Activated CD8-positive, alpha-beta T cell treated with anti-CD3 and anti-CD28 coated beads for 36 hours (primary cell): Measurements from ENCODE around the gene CACNA2D4. TPM values are rescaled to one million over a fixed set of nuclear protein-coding genes. Genes with fewer than 3 reads are reported as not detected.

Experiments
- ATAC-seq: fragments of 200-7000 bp; cut with Tn5 transposase; one replicate; pipeline ENCODE4 v1.10.0; 2021; ENCODE audit warnings: mild to moderate bottlenecking, moderate library complexity
- CTCF ChIA-PET: fragments of 350-600 bp; sonication (Branson Sonifier 250); formaldehyde crosslinking; loops from one replicate; lab custom pipeline; 2021; ENCODE audit warnings: antibody characterized with exemption; lab: Charles Lee
- POLR2A ChIA-PET: fragments of 350-600 bp; sonication (Branson Sonifier 250); formaldehyde crosslinking; loops from one replicate; lab custom pipeline; 2021; ENCODE audit warnings: antibody characterized with exemption; lab: Charles Lee
- DNase-seq: peaks from one replicate; pipeline ENCODE4 v3.0.0-alpha.2; 2020
- H3K27ac Mint-ChIP-seq: one replicate; pipeline ENCODE4 v1.8.0; 2021; ENCODE audit warnings: mild to moderate bottlenecking, mixed read lengths
- H3K27me3 Mint-ChIP-seq: one replicate; pipeline ENCODE4 v1.8.0; 2021; ENCODE audit warnings: mixed read lengths
- H3K36me3 Mint-ChIP-seq: one replicate; pipeline ENCODE4 v1.8.0; 2021; ENCODE audit warnings: low read depth, mixed read lengths
- H3K4me1 Mint-ChIP-seq: one replicate; pipeline ENCODE4 v1.8.0; 2021; ENCODE audit warnings: low read depth, mixed read lengths
- H3K4me3 Mint-ChIP-seq: one replicate; pipeline ENCODE4 v1.8.0; 2021; ENCODE audit warnings: mild to moderate bottlenecking, moderate library complexity, mixed read lengths
- H3K9me3 Mint-ChIP-seq: one replicate; pipeline ENCODE4 v1.8.0; 2021; ENCODE audit warnings: mixed read lengths
- intact Hi-C: fragments of 100-400 bp; cut with micrococcal nuclease; formaldehyde crosslinking; loops from one replicate; pipeline ENCODE4 v1.10.0; 2022
- total RNA-seq, 2 experiments: library from RNA; stranded (reverse); gene quantifications; one replicate each; pipeline ENCODE4 v1.2.3, GENCODE V29; 2021
- TF ChIP-seq, protein P1 (sequence below): fragments of 200-600 bp; IDR thresholded peaks from one replicate; pipeline ENCODE4 v1.8.0; 2022; ENCODE audit warnings: antibody characterized with exemption, mild to moderate bottlenecking

The CACNA2D4 gene
- total RNA-seq, 2 experiments from 2014 or later, result 4.2 to 4.3 TPM

DNA sequence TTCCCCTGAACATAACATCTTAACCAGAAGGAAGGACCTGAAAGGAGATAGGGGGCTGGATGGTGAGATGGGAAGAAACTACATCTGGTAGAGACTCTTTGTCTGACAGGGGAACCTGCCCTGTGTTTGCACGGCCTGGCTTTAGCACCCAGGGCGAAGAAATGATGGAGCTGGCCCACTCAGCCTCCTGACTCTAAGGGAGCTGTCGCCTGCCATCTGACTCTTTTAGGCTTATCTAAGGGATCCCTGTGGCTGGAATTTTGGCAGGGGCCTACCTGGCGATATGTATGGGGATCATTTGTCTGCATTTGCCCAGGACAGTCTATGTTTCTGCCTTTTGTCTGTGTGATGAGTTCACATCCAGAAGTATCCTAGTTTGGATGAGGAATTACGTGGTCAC lies 15.6 kb upstream of the CACNA2D4 start:
- POLR2A ChIA-PET, result no interaction called here
- Mint-ChIP-seq H3K9me3 (no peaks in the 10 kb centered on the region), H3K36me3 (no peaks in the 10 kb centered on the region), H3K4me1 (peaks cover 4% of the 10 kb centered on the region), H3K27ac (no peak overlapping the region), H3K27me3 (no peaks in the 10 kb centered on the region), H3K4me3 (no peak overlapping the region)
- intact Hi-C loops, result no loop called here
- DNase-seq (no peak), ATAC-seq (no peak)
- CTCF ChIA-PET, result interaction anchor here (2.6 kb wide), 1 partner anchor 281 kb away, joined by 6 read pairs; no protein-coding TSS in a partner anchor
- TF ChIP-seq, protein P1, sequence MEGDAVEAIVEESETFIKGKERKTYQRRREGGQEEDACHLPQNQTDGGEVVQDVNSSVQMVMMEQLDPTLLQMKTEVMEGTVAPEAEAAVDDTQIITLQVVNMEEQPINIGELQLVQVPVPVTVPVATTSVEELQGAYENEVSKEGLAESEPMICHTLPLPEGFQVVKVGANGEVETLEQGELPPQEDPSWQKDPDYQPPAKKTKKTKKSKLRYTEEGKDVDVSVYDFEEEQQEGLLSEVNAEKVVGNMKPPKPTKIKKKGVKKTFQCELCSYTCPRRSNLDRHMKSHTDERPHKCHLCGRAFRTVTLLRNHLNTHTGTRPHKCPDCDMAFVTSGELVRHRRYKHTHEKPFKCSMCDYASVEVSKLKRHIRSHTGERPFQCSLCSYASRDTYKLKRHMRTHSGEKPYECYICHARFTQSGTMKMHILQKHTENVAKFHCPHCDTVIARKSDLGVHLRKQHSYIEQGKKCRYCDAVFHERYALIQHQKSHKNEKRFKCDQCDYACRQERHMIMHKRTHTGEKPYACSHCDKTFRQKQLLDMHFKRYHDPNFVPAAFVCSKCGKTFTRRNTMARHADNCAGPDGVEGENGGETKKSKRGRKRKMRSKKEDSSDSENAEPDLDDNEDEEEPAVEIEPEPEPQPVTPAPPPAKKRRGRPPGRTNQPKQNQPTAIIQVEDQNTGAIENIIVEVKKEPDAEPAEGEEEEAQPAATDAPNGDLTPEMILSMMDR, result no peak

DNA sequence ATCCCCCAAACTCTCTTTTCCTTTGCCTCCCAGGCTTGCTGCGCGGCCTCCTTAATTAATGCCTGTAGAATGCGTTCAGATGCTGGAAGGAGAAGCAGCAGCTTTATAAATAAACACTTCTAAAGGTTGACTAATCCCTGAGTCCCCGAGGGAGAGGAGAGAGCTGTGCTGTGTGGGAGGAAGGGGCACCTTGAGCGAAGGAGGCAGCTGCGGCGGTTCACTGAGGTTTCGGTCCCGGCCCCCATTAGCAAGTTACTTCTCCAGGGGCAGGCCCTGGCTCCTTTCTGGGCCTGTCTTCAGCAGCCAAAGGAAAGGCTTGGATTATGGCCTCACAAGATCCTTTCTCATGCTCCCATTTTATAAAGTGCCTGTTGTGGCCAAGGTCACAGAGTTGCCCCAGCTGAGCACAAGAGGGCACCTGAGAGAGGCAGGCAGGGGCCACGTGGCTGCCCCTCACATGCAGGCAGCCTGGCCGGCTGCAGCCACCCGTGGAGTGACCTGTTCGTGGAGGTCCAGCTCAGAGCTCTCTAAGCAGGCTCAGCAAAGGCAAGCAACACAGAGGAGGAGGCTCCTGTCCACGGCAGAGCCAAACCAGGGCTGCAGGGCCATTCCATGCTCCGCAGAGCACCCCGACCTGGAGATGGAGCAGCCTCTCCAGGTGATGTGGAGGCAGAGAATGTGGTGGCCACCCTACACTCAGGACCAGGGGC lies 15.0 kb upstream of the CACNA2D4 start:
- CTCF ChIA-PET, result no interaction called here

DNA sequence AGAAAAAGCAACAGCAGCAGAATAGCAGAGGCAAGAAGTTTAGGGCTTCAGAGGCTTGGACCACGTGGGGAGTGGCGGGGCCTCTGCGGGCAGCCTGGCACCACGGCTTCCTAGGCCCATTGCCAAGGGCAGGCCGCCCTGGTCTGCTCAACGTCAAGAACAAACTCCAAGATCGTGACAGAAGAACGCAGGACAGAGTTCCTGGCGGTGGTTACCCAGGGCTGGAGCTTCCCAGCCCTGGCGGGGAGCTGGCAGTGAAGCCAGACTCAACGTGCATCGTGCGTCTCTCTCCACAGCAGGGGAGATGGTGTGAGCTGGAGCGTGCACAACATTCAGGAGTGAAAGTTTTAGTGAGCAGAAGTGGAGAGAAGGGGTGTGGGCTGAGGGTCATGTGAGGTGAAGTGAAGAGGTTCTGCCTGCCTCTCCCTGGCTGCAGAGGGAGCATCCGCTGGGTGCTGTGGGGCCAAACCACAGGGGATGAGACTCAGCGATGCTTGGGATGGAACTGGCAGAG lies 13.9 kb upstream of the CACNA2D4 start:
- intact Hi-C loops, result no loop called here
- H3K9me3 Mint-ChIP-seq, result no peaks in the 10 kb centered on the region
- TF ChIP-seq, protein P1, result no peak
- no peak overlapping the region for H3K4me3 Mint-ChIP-seq
- no peaks in the 10 kb centered on the region for H3K36me3 Mint-ChIP-seq
- no peak overlapping the region for H3K27ac Mint-ChIP-seq
- ATAC-seq, result no peak
- H3K4me1 Mint-ChIP-seq, result peaks cover 6% of the 10 kb centered on the region
- ChIA-PET CTCF (no interaction called here), POLR2A (no interaction called here)
- H3K27me3 Mint-ChIP-seq, result no peaks in the 10 kb centered on the region
- DNase-seq, result no peak

More for the DNA sequence above, 15.0 kb upstream of the CACNA2D4 start:
- Mint-ChIP-seq H3K27ac (no peak overlapping the region), H3K9me3 (no peaks in the 10 kb centered on the region), H3K27me3 (no peaks in the 10 kb centered on the region), H3K4me3 (no peak overlapping the region), H3K36me3 (no peaks in the 10 kb centered on the region), H3K4me1 (peaks cover 6% of the 10 kb centered on the region)
- DNase-seq, result no peak
- POLR2A ChIA-PET, result no interaction called here
- intact Hi-C loops, result no loop called here
- no peak for ATAC-seq
- TF ChIP-seq, protein P1, result no peak

DNA sequence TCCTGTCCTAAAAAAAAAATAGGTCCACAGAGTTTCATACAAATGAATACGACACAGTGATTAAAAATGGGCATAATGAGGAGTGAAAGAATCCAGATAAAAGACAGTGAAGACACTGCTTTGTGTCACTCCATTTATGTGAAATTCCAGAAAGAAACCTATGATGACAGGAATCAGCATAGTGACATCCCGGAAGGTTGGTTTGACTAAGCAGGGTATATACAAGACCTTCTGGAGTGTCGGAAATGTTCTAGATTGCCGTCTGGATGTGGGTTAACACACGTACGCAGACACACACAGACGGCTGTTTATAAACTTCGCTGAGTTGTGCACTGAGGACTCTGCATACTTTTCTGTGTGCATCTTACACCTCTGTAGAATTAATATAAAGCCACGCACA lies 13.2 kb upstream of the CACNA2D4 start:
- intact Hi-C loops, result no loop called here
- DNase-seq (no peak), ATAC-seq (no peak)
- CTCF ChIA-PET, result no interaction called here
- peaks cover 6% of the 10 kb centered on the region for H3K4me1 Mint-ChIP-seq
- POLR2A ChIA-PET, result no interaction called here
- TF ChIP-seq, protein P1, result no peak
- no peak overlapping the region for H3K4me3 Mint-ChIP-seq
- no peak overlapping the region for H3K27ac Mint-ChIP-seq
- no peaks in the 10 kb centered on the region for H3K27me3 Mint-ChIP-seq
- no peaks in the 10 kb centered on the region for H3K9me3 Mint-ChIP-seq
- H3K36me3 Mint-ChIP-seq, result no peaks in the 10 kb centered on the region

DNA sequence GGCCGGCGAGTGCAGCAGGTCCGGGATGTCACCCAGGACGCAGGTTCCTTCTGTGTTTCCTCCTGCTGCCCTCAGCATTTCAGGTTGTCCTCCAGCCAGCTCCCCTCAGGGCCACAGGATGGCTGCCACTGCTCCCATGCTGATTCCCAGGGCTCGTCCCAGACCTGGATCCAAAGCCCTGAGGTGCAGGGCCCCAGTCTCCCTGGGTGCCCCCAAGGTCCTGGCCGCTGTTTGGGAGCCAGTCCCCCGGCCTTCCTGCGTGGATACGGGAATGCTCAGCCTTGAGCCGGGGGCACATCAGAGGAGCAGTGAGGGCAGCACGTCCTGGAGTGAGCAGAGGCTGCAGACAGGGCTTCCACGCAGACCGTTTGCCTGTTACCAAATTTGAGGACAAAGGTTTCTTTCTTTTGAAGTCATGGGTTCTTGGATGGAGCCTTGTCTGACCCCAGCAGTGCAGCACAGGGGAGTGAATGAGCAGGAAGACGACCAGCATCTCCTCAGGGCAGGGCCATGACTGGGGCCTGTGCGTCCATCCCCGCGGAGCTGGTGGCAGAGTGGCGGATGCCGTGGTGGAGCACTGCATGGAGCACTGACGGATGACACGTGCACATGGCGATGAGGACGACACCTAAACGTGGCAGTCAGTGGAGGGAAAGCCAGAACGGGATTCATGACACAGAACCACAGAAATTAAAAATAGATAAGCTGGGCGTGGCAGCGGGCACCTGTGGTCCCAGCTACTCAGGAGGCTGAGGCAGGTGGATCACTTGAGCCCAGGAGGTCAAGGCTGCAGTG lies 12.5 kb upstream of the CACNA2D4 start:
- no peak for DNase-seq

More for the DNA sequence above, 12.5 kb upstream of the CACNA2D4 start:
- TF ChIP-seq, protein P1, result no peak
- H3K4me1 Mint-ChIP-seq, result peaks cover 6% of the 10 kb centered on the region
- no peaks in the 10 kb centered on the region for H3K9me3 Mint-ChIP-seq
- ChIA-PET CTCF (interaction anchor here (2.6 kb wide), 1 partner anchor 9 kb away, joined by 15 read pairs; no protein-coding TSS in a partner anchor), POLR2A (no interaction called here)
- ATAC-seq, result no peak
- H3K27me3 Mint-ChIP-seq, result no peaks in the 10 kb centered on the region
- no peak overlapping the region for H3K4me3 Mint-ChIP-seq
- no peak overlapping the region for H3K27ac Mint-ChIP-seq
- intact Hi-C loops, result no loop called here
- no peaks in the 10 kb centered on the region for H3K36me3 Mint-ChIP-seq
